GM18951 (cell line): ENCODE results near the gene LGALS3BP.
"Not testable (repeated sequence)": the region's sequence is repeated elsewhere in the genome, so short reads cannot be mapped to it uniquely, and the experiment has no call there.

Experiments used
- POLR2A ChIP-seq: IDR thresholded peaks from 4 replicates; pipeline ENCODE4 v1.6.1; 2011; ENCODE audit warnings: mild to moderate bottlenecking; ENCODE audit not compliant: insufficient read length, insufficient read depth; ENCODE audit errors: extremely low read depth
- in situ Hi-C: fragments of 300-500 bp; cut with MboI; formaldehyde crosslinking; loops from one replicate; pipeline ENCODE4 v1.12.0; 2022; ENCODE audit warnings: low sequenced_read_pairs, mixed read lengths, inconsistent platforms; ENCODE audit not compliant: unreplicated experiment

The LGALS3BP gene

GRCh38 chr17:78965491-78965924 lies 14.2 kb downstream of the LGALS3BP start:
- in situ Hi-C loops = no loop called here

DNA sequence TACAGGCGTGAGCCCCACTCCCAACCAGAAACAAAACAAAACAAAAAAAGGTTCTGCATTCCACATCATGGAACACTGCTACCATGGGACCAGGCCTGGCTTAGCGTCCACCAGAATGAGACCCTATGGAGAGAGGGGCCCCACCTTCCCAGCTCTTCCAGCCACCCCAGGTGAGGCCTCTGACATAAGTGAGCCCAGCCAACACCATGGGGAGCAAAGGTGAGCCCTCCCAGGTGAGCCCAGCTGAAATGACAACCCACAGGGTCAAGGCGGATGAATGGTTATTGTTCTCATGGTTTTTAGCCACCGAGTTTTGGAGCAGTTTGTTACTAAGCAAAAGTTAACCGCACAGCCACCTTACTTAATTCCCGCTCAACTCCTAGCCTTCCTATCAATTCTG lies 16.3 kb downstream of the LGALS3BP start:
- in situ Hi-C loops = no loop called here
- no peak for TF ChIP-seq POLR2A

More at GRCh38 chr17:78965491-78965924, 14.2 kb downstream of the LGALS3BP start:
- TF ChIP-seq POLR2A = no peak

- in situ Hi-C loops = not testable (repeated sequence)
Observed at GRCh38 chr17:78962984-78963348, 16.8 kb downstream of the LGALS3BP start.

- no peak for TF ChIP-seq POLR2A
- in situ Hi-C loops = no loop called here
Observed at GRCh38 chr17:78962345-78962983, 17.3 kb downstream of the LGALS3BP start.

DNA sequence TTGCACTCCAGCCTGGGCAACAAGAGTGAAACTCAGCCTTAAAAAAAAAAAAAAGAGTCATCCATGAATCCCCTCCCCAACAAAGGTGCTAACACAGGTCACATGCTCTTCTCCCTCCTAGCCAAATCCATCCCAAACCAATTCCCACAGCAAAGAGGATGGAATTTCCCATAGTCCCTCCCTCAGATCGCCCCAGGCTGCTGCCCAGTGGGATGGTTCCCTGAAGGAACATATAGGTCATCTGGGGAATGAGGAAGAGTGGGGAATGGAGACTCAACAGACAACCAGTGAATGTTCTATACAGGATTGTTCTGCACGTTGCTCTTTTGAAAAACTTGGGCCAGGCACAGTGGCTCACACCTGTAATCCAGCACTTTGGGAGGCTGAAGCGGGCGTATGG lies 18.2 kb downstream of the LGALS3BP start:
- in situ Hi-C loops = no loop called here
- TF ChIP-seq POLR2A = no peak

GRCh38 chr17:78960928-78961327 lies 18.8 kb downstream of the LGALS3BP start:
- no peak for TF ChIP-seq POLR2A
- in situ Hi-C loops = no loop called here

- in situ Hi-C loops = no loop called here
- TF ChIP-seq POLR2A = no peak
Observed at GRCh38 chr17:78959803-78960202, 19.9 kb downstream of the LGALS3BP start.

- TF ChIP-seq POLR2A = no peak
- in situ Hi-C loops = no loop called here
Observed at GRCh38 chr17:78958641-78959127, 21.0 kb downstream of the LGALS3BP start.

GRCh38 chr17:78957128-78957527 lies 22.6 kb downstream of the LGALS3BP start:
- no peak for TF ChIP-seq POLR2A
- in situ Hi-C loops = no loop called here

DNA sequence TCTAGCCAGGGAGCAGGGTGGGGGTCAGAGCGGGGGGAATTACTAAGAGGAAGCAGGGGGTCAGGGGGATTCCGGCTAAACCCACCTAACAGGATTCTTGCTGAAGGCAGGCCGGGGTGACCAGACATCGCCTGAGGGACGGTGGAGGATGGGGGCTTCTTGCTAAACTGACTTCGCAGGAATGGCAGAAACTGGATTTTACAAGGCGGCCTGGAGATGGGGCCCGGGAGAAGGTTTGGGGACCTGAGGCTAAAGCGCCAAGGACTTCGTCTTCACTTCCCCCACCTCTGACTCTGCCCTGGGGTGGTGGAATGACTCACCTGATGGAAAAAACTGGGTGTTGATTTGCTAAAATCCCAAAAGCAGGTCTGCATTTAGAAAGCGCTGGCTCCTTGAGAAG lies 23.5 kb downstream of the LGALS3BP start:
- in situ Hi-C loops = no loop called here
- no peak for TF ChIP-seq POLR2A

GRCh38 chr17:78954684-78955083 lies 25.0 kb downstream of the LGALS3BP start:
- in situ Hi-C loops = no loop called here
- TF ChIP-seq POLR2A = no peak

- no peak for TF ChIP-seq POLR2A
- in situ Hi-C loops = no loop called here
Observed at GRCh38 chr17:78953356-78954350, 26.1 kb downstream of the LGALS3BP start.

- in situ Hi-C loops = no loop called here
- TF ChIP-seq POLR2A = no peak
Observed at GRCh38 chr17:78952706-78953105, 27.0 kb downstream of the LGALS3BP start.
